Stimulated activated CD8-positive, alpha-beta memory T cell treated with anti-CD3 and anti-CD28 coated beads, Interleukin-4, amount 100 ng/mL, for 1 hour (primary cell): ENCODE data around the gene NISCH.

Experiments
- DNase-seq, 2 donors: peaks; one replicate each; pipeline ENCODE4 v3.0.0-alpha.2; 2020; ENCODE audit warnings: low read depth in 2 of 2, low spot score in 1 of 2

The NISCH gene

DNA sequence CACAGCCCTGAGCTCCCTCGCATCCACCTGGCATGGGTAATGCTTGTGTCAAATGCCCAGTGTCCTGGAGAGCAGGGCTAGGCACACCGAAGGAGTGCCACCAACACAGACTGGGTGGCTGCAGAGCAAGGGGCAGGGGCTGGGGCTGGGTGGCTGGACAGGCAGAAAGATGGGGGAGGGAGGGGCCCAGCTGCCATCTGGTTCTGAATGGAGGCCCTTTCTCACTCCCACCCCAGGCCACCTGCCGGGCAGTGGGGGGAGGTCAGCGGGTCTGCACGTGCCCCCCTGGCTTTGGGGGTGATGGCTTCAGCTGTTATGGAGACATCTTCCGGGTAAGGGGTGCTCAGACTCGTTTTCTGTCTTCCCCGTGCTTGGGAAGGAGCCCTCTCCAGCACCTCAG, 56.7 kb downstream of the NISCH start:
- DNase-seq, result no peak

DNA sequence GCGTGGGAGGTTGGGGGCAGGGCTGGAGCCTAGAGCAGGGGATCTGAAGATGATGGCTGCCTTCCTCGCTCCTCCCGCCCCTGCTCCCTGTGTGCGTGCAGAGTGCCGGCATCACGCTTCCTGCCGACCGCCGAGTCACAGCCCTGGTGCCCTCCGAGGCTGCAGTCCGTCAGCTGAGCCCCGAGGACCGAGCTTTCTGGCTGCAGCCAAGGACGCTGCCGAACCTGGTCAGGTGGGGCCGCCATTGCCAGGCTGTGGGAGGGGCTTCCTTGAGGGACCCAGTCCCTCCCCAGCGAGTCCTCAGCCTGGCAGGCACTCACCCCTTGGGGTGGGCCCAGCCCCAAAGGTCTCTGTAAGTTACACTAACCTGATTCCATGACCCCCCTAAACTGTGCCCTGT, 57.3 kb downstream of the NISCH start:
- DNase-seq, result no peak

- no peak for DNase-seq
These were observed 57.9 kb downstream of the NISCH start for GRCh38 chr3:52513281-52513680.

GRCh38 chr3:52514576-52514975, 59.2 kb downstream of the NISCH start:
- no peak for DNase-seq

GRCh38 chr3:52515192-52515591, 59.8 kb downstream of the NISCH start:
- no peak for DNase-seq

DNA sequence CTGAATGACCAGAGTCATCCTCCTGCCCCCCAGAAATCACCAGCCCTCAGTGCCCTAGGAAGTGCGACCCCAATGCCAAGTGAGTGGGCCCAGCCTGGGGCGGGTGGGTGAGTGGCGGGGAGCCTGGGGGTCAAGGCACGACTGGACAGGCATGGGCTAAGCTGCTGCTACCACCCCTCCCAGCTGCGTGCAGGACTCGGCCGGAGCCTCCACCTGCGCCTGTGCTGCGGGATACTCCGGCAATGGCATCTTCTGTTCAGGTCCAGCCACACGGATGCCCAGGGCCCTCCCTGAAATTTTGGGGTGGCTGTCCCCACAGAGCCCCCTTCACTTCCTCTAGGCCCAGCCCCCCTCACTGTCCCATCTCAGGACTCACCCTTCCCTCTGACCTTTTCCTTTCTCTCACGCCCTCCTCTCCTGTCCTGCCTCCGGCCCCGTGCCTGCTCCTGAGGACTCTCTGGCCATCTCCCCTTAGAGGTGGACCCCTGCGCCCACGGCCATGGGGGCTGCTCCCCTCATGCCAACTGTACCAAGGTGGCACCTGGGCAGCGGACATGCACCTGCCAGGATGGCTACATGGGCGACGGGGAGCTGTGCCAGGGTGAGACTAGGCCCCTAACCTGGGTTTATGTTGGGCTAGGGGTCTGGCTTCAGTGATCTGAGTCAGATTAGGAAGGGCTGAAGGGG, 61.2 kb downstream of the NISCH start:
- DNase-seq, result no peak

- DNase-seq, result no peak
These were observed 62.7 kb downstream of the NISCH start for GRCh38 chr3:52517796-52518722.

DNA sequence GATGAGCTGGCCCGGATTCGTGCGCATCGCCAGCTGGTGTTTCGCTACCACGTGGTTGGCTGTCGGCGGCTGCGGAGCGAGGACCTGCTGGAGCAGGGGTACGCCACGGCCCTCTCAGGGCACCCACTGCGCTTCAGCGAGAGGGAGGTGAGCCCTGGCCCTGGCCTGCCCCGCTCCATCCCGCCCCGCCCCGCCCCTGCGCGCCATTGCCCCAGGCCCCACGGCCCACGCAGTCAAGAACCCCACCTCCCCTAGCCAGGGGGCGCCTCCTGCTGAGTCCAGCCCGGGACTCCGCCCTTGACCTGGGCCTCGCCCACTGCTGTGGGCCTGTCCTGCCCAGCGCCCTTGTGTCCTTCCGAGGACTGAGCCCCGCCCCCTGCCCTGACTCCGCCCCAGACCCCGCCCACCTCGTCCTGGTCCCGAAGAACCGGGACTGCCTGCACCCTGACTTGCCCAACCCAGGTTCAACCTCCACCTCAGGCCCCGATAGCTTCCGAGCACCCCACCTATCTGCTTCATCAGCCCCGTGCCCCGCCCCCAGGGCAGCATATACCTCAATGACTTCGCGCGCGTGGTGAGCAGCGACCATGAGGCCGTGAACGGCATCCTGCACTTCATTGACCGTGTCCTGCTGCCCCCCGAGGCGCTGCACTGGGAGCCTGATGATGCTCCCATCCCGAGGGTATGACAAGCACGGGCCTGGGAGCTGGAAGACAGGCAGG, 63.5 kb downstream of the NISCH start:
- no peak for DNase-seq

DNA sequence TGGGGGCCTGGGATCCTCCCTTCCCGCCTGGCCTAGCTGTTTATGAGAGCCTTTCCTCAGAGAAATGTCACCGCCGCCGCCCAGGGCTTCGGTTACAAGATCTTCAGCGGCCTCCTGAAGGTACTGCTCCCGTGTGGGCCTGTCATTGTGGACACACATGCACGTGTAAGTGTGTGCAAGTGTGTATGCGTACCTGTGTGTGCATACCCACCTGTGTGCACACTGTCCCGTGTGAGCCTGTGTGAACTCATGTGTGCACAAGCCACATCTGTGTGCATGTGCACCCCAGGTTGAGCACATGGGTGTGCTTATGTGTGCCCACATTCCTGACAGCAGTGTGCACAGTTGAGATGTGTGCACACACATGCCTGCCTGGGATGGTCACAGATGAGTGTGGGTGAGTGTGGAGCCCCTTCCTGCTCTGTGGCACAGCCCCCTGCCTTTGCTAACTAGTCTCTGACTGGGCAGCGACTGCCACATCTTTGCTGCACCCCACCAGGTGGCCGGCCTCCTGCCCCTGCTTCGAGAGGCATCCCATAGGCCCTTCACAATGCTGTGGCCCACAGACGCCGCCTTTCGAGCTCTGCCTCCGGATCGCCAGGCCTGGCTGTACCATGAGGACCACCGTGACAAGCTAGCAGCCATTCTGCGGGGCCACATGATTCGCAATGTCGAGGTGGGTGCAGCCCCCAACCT, 64.2 kb downstream of the NISCH start:
- no peak for DNase-seq

GRCh38 chr3:52520141-52520667, 64.8 kb downstream of the NISCH start:
- no peak for DNase-seq

GRCh38 chr3:52520716-52521487, 65.5 kb downstream of the NISCH start:
- no peak for DNase-seq

DNA sequence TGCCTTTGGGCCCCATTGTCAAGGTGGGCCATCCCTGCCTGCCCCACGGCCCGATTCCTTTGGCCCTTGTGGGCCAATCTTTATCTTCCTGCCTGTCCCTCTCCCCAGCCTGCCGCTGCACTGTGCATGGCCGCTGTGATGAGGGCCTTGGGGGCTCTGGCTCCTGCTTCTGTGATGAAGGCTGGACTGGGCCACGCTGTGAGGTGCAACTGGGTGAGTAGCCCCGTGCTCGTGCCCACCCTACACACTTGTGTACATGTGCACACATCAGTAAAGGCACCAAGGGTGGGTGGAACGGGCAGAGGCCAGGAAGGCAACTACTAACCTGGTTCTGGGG, 66.1 kb downstream of the NISCH start:
- no peak for DNase-seq

GRCh38 chr3:52521881-52522650, 66.7 kb downstream of the NISCH start:
- DNase-seq, result no peak

GRCh38 chr3:52522651-52523251, 67.3 kb downstream of the NISCH start:
- DNase-seq, result no peak

DNA sequence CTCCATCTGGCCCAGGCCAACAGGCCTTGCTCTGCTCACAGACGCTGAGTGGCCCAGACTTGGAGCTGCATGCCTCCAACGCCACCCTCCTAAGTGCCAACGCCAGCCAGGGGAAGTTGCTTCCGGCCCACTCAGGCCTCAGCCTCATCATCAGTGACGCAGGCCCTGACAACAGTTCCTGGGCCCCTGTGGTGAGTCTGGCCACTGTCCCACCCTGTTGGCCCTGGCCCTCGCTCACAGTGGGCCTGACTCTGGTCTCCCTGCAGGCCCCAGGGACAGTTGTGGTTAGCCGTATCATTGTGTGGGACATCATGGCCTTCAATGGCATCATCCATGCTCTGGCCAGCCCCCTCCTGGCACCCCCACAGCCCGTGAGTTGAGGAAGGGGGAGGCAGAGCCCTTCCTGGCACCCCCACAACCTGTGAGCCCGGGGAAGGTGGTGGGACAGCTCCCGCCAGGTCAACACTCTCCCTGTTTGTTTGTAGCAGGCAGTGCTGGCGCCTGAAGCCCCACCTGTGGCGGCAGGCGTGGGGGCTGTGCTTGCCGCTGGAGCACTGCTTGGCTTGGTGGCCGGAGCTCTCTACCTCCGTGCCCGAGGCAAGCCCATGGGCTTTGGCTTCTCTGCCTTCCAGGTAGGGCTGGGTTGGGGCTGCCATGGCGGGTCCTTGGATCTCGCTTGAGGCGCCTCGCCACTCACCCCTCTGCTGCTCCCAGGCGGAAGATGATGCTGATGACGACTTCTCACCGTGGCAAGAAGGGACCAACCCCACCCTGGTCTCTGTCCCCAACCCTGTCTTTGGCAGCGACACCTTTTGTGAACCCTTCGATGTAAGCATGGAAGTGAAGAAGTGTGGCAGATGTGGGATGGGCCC, 68.2 kb downstream of the NISCH start:
- no peak for DNase-seq

DNA sequence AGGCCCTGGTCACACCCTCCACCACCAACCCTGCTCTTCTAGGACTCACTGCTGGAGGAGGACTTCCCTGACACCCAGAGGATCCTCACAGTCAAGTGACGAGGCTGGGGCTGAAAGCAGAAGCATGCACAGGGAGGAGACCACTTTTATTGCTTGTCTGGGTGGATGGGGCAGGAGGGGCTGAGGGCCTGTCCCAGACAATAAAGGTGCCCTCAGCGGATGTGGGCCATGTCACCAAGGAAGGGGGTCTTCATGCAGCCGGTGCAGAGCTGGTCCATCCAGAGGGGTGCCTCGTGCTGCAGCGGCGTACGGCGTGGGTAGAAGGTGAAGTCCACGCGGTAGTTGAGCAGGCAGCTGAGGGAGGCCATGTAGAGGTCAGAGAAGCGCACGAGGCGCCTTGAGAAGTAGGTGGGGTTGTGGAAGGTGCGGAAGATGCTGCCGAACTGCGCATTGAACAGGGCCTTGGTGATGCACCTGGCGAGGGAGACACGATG, 68.9 kb downstream of the NISCH start:
- DNase-seq, result no peak

DNA sequence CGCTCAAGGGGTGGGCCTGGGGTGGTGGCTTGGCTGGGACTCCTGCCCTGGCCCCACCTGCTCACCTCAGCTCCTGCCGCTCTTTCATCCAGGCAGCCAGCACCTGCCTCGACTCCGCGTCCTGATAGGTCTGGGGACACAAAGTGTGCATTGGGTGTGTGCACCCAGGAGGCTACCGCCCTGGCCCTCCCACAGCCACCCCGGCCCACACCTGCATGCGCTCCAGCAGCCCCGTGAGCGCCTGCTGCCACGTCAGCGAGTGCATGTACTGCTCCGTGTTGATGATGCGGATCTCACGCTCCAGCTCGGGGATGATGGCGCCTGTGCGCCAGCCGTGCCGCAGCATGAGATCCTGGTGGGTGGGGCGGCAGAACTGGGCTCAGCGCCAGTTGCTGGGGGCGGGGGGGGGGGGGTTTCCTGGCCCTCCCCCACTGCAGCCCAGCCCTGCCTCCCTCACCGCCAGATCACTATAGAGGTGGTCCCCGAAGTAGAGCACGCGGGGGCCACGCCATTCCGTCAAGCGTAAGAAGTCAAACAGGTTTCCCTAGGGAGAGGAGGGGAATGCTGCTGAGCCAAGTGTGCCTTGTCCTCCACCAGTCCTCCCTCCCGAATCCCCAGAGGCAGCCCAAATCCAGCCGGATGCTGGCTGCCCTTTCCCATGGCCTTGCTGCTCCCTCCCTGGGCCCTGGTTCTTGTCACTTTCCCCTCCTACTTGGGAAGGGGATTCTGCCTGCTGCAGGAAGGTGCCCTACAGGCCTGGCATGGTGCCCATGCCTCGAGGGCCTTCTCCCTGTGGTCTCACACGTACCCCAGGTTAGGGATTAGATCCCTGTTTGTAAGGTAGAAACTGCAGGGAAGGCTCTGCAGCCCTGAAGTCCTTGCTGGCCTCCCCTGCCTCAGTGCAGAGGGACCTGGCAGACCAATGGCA, 69.6 kb downstream of the NISCH start:
- DNase-seq, result no peak
